Body of pancreas (tissue), 4 donors: ENCODE measurements around the gene NDNF. TPM values are rescaled to one million over a fixed set of nuclear protein-coding genes. Genes with fewer than 3 reads are reported as not detected.

Experiments used
- ATAC-seq: fragments of 150-250 bp; one replicate; pipeline ENCODE4 v1.9.1; 2016
- DNase-seq, 4 donors: peaks; one replicate each; pipeline ENCODE4 v3.0.0-alpha.2; 2019
- H3K27ac ChIP-seq, 4 donors: fragments of 200-600 bp; sonication (generic); 1 replicate in 3 of 4; 2 replicates in 1 of 4; pipeline versions ENCODE4 v1.5.1 to v1.6.1; 2016 to 2019; ENCODE audit warnings: mild to moderate bottlenecking in 1 of 4, mixed read lengths in 1 of 4, moderate library complexity in 1 of 4
- H3K27me3 ChIP-seq, 2 donors: fragments of 200-600 bp; sonication (generic); one replicate each; pipeline ENCODE4 v1.6.0; 2016; ENCODE audit warnings: mild to moderate bottlenecking in 1 of 2
- H3K36me3 ChIP-seq, 2 donors: fragments of 200-600 bp; sonication (generic); replicated peaks in 1 of 2; 2 replicates each; pipeline ENCODE4 v1.5.1; 2016; ENCODE audit warnings: low read depth in 2 of 2; ENCODE audit not compliant: insufficient read depth in 1 of 2
- H3K4me1 ChIP-seq: fragments of 200-600 bp; sonication (generic); one replicate; pipeline ENCODE4 v1.6.0; 2016
- H3K4me3 ChIP-seq, 2 donors: fragments of 200-600 bp; sonication (generic); 1 replicate in 1 of 2; 2 replicates in 1 of 2; pipeline ENCODE4 v1.5.1; 2016 to 2019
- H3K9me3 ChIP-seq, 3 donors: fragments of 200-600 bp; sonication (generic); 1 replicate in 2 of 3; 2 replicates in 1 of 3; pipeline ENCODE4 v1.5.1; 2016
- CTCF ChIP-seq, 7 experiments: fragments of 450-650 bp in 4 of 7; fragments of 200-600 bp in 3 of 7; sonication (generic) in 3 of 7; IDR thresholded peaks; one replicate each; pipeline ENCODE4 v1.5.1; 2016 to 2019; ENCODE audit warnings: antibody characterized with exemption in 7 of 7
- POLR2A ChIP-seq, 3 donors: fragments of 450-650 bp; IDR thresholded peaks; one replicate each; pipeline ENCODE4 v1.6.1; 2016; ENCODE audit warnings: antibody characterized with exemption in 3 of 3, mild to moderate bottlenecking in 2 of 3
- WGBS, 2 donors: methylation state at CpG; one replicate each; pipeline ENCODE4 v1.1.5; 2017; 5-methylcytosine and 5-hydroxymethylcytosine counted together
- intact Hi-C: fragments of 100-400 bp; cut with DNase I; formaldehyde crosslinking; loops from one replicate; pipeline ENCODE4 v1.15.1; 2023
- total RNA-seq, 2 donors: library from RNA; depleted of rRNA; stranded (reverse); fragments of >200 nt; gene quantifications; one replicate each; pipeline ENCODE4 v1.1.0, GENCODE V29; 2016

The NDNF gene
- total RNA-seq, 2 donors from 2014 or later = 0.52 to 0.66 TPM

GRCh38 chr4:121048165-121048564 lies 24.2 kb downstream of the NDNF start:
- ATAC-seq (no peak), DNase-seq (no peak)
- intact Hi-C loops = no loop called here
- no peaks in the 10 kb centered on the region for H3K36me3 ChIP-seq
- H3K27ac ChIP-seq = no peak overlapping the region
- H3K27me3 ChIP-seq = no peaks in the 10 kb centered on the region
- 85 to 89% methylated on average over 5 to 6 of the region's 6 CpGs for whole genome bisulfite sequencing, 2 donors
- no peaks in the 10 kb centered on the region for H3K9me3 ChIP-seq
- H3K4me1 ChIP-seq = no peaks in the 10 kb centered on the region
- no peak overlapping the region for H3K4me3 ChIP-seq
- TF ChIP-seq CTCF (IDR thresholded peaks at IDR 0.05) (no peak), POLR2A (IDR thresholded peaks at IDR 0.05) (no peak)

- no peak for TF ChIP-seq CTCF (IDR thresholded peaks at IDR 0.05)
- no peak for TF ChIP-seq POLR2A (IDR thresholded peaks at IDR 0.05)
- 47 to 57% methylated on average over 8 of the region's 8 CpGs for WGBS, 2 donors
- DNase-seq (no peak), ATAC-seq (no peak)
- intact Hi-C loops = no loop called here
- Histone ChIP-seq H3K27ac (no peak overlapping the region), H3K27me3 (no peaks in the 10 kb centered on the region), H3K36me3 (no peaks in the 10 kb centered on the region), H3K4me3 (no peak overlapping the region), H3K4me1 (no peaks in the 10 kb centered on the region), H3K9me3 (no peaks in the 10 kb centered on the region)
Measured at GRCh38 chr4:121041307-121042090, 30.8 kb downstream of the NDNF start.

GRCh38 chr4:121034017-121034416 lies 38.3 kb downstream of the NDNF start:
- no peak overlapping the region for H3K4me3 ChIP-seq
- peak; percentile 60 for ATAC-seq
- TF ChIP-seq POLR2A (IDR thresholded peaks at IDR 0.05) = no peak
- no peak for TF ChIP-seq CTCF (IDR thresholded peaks at IDR 0.05)
- H3K36me3 ChIP-seq = no peaks in the 10 kb centered on the region
- no peaks in the 10 kb centered on the region for H3K4me1 ChIP-seq
- peak; percentile 42 to 59 (median 53) for DNase-seq
- H3K9me3 ChIP-seq = no peaks in the 10 kb centered on the region
- no peaks in the 10 kb centered on the region for H3K27me3 ChIP-seq
- H3K27ac ChIP-seq = no peak overlapping the region
- 32% methylated on average over 3 of the region's 3 CpGs for WGBS, 2 donors
- intact Hi-C loops = no loop called here

- no peak overlapping the region for H3K4me3 ChIP-seq
- H3K9me3 ChIP-seq = no peaks in the 10 kb centered on the region
- H3K4me1 ChIP-seq = no peaks in the 10 kb centered on the region
- DNase-seq = no peak
- H3K27me3 ChIP-seq = no peaks in the 10 kb centered on the region
- no peak for TF ChIP-seq POLR2A (IDR thresholded peaks at IDR 0.05)
- no peak for ATAC-seq
- WGBS, 2 donors = 89 to 94% methylated on average over 2 of the region's 2 CpGs
- H3K36me3 ChIP-seq = no peaks in the 10 kb centered on the region
- intact Hi-C loops = no loop called here
- H3K27ac ChIP-seq = no peak overlapping the region
Measured at GRCh38 chr4:121030711-121031110, 41.6 kb downstream of the NDNF start.

- Histone ChIP-seq H3K4me3 (no peak overlapping the region), H3K36me3 (no peaks in the 10 kb centered on the region), H3K4me1 (no peaks in the 10 kb centered on the region), H3K9me3 (no peaks in the 10 kb centered on the region), H3K27me3 (no peaks in the 10 kb centered on the region), H3K27ac (no peak overlapping the region)
- ATAC-seq (no peak), DNase-seq (no peak)
- no peak for TF ChIP-seq POLR2A (IDR thresholded peaks at IDR 0.05)
- TF ChIP-seq CTCF (IDR thresholded peaks at IDR 0.05) = no peak
- intact Hi-C loops = no loop called here
Measured at GRCh38 chr4:121030131-121030530, 42.2 kb downstream of the NDNF start.
